Stimulated activated CD8-positive, alpha-beta memory T cell treated with anti-CD3 and anti-CD28 coated beads, Interleukin-15, amount 100 ng/mL, for 48 hours (primary cell): Measurements from ENCODE around the gene ENO2.
A peak's percentile ranks its signal among the peaks of the same experiment; 100 is the strongest.
"Not testable (repeated sequence)": the region's sequence is repeated elsewhere in the genome, so short reads cannot be mapped to it uniquely, and the experiment has no call there.

ENCODE experiments used
- DNase-seq, 2 donors: peaks; one replicate each; pipeline ENCODE4 v3.0.0-alpha.2; 2020; ENCODE audit warnings: low read depth in 2 of 2

The ENO2 gene

GRCh38 chr12:6914246-6914946 lies at the start of gene ENO2:
Gene ENO2 (plus strand): TSS chr12:6914580. CDS start chr12:6915833, 1,253 bp downstream.
- peak; percentile 76 to 79 for DNase-seq

GRCh38 chr12:6865307-6865706 lies 49.1 kb upstream of the ENO2 start:
- DNase-seq = not testable (repeated sequence)

GRCh38 chr12:6866163-6866919 lies 48.0 kb upstream of the ENO2 start:
- no peak for DNase-seq

- DNase-seq = no peak
Observed at GRCh38 chr12:6866920-6867412, 47.4 kb upstream of the ENO2 start.

- peak; percentile 71 to 72 for DNase-seq
Observed at GRCh38 chr12:6867413-6868210, 46.8 kb upstream of the ENO2 start, which contains the start of gene TPI1. Gene TPI1 (plus strand): TSS chr12:6867531. CDS start chr12:6867567, 36 bp downstream.

GRCh38 chr12:6868211-6869048 lies 46.0 kb upstream of the ENO2 start:
- DNase-seq = no peak

GRCh38 chr12:6869049-6870021 lies 45.0 kb upstream of the ENO2 start:
- peak; percentile 58 to 61 for DNase-seq

- DNase-seq = not testable (repeated sequence)
Observed at GRCh38 chr12:6870304-6870703, 44.1 kb upstream of the ENO2 start.

GRCh38 chr12:6871052-6871957 lies 43.1 kb upstream of the ENO2 start:
- no peak for DNase-seq

GRCh38 chr12:6872073-6873048 lies 42.0 kb upstream of the ENO2 start:
- peak; percentile 77 to 81 for DNase-seq

- DNase-seq = peak; percentile 99
Observed at GRCh38 chr12:6873094-6874014, 41.0 kb upstream of the ENO2 start, which contains the start of gene SPSB2. Gene SPSB2 (minus strand): TSS chr12:6873303. CDS start chr12:6872901, 402 bp downstream.

GRCh38 chr12:6874015-6874368 lies 40.4 kb upstream of the ENO2 start:
- not testable (repeated sequence) for DNase-seq

GRCh38 chr12:6879824-6880223 lies 34.6 kb upstream of the ENO2 start:
- DNase-seq = not testable (repeated sequence)

- DNase-seq = no peak
Observed at GRCh38 chr12:6883252-6883651, 31.1 kb upstream of the ENO2 start.

- no peak for DNase-seq
Observed at GRCh38 chr12:6883683-6884082, 30.7 kb upstream of the ENO2 start.

- DNase-seq = no peak
Observed at GRCh38 chr12:6884539-6884938, 29.8 kb upstream of the ENO2 start.
